ENCODE data around the gene KCNIP4. TPM values are rescaled to one million over a fixed set of nuclear protein-coding genes. Genes with fewer than 3 reads are reported as not detected.

The KCNIP4 gene
- total and polyA plus RNA-seq, 2 of the 4 experiments (the other 2 are of a cell fraction), result not detected

- Histone ChIP-seq H3K27me3 (ENCODE audit: control insufficient read depth, insufficient read depth, low read length) (no peaks in the 10 kb centered on the region), H3K23ac (ENCODE audit: low read depth, low read length) (no peak overlapping the region), H3K18ac (ENCODE audit: low read depth, low read length) (no peak overlapping the region), H4K91ac (ENCODE audit: insufficient read depth, low read depth, low read length) (no peak overlapping the region), H3K9me3 (ENCODE audit: control insufficient read depth, insufficient read depth, low read length) (no peaks in the 10 kb centered on the region), H2BK15ac (ENCODE audit: low read depth, low read length) (no peak overlapping the region), H3K36me3 (ENCODE audit: control insufficient read depth, insufficient read depth, low read length) (no peaks in the 10 kb centered on the region), H3K9me1 (ENCODE audit: insufficient read depth, low read length) (no peaks in the 10 kb centered on the region), H2BK120ac (ENCODE audit: low read depth, low read length) (no peak overlapping the region), H3K9ac (ENCODE audit: low read depth, low read length) (no peak overlapping the region), H3K79me1 (ENCODE audit: low read depth in 1 of 2, low read length in 2 of 2) (no peaks in the 10 kb centered on the region), H2BK20ac (ENCODE audit: low read depth, low read length) (no peak overlapping the region), H3K4ac (ENCODE audit: low read depth, low read length) (no peak overlapping the region), H3K56ac (ENCODE audit: extremely low read depth, insufficient read depth, low read length) (no peak overlapping the region), H4K5ac (ENCODE audit: low read depth, low read length) (no peak overlapping the region), H3K27ac (ENCODE audit: insufficient read depth, low read length) (no peak overlapping the region), H3K4me2 (ENCODE audit: low read depth, low read length) (no peak overlapping the region), H2AK9ac (replicated peaks; ENCODE audit: low read depth, low read length, poor library complexity) (no peak overlapping the region), H3K4me1 (ENCODE audit: control insufficient read depth, insufficient read depth, low read length) (no peaks in the 10 kb centered on the region), H2AK5ac (ENCODE audit: low read depth, low read length) (no peak overlapping the region), H2AFZ (replicated peaks; ENCODE audit: low read length, poor library complexity) (no peak overlapping the region), H3K14ac (replicated peaks; ENCODE audit: low read depth, low read length) (no peak overlapping the region), H4K20me1 (ENCODE audit: insufficient read depth, low read length) (no peaks in the 10 kb centered on the region), H3K4me3 (ENCODE audit: insufficient read depth, low read depth, low read length) (no peak overlapping the region), H2BK5ac (ENCODE audit: low read depth, low read length, poor library complexity, severe bottlenecking) (no peak overlapping the region), H4K8ac (ENCODE audit: low read depth in 2 of 2, low read length in 2 of 2) (no peak overlapping the region)
- dilution Hi-C loops (cut with HindIII; ENCODE audit: low sequenced_read_pairs, unreplicated experiment) (no loop called here), intact Hi-C loops (cut with micrococcal nuclease) (no loop called here), in situ Hi-C loops (cut with MboI; ENCODE audit: low sequenced_read_pairs) (no loop called here)
- POLR2A ChIA-PET (ENCODE audit: unreplicated experiment), result no interaction called here
- no TSS peak for BruUV-seq (replicated peaks)
- ATAC-seq (ENCODE audit: low read depth), result no peak
- TF ChIP-seq RAD21 (IDR thresholded peaks at IDR 0.05; ENCODE audit: low read length) (no peak), CEBPB (IDR thresholded peaks at IDR 0.05; ENCODE audit: low read depth, low read length) (no peak), MAFK (IDR thresholded peaks at IDR 0.05; ENCODE audit: low read depth, low read length) (no peak), USF2 (IDR thresholded peaks at IDR 0.05; ENCODE audit: low read depth, low read length) (no peak), POLR2A (IDR thresholded peaks at IDR 0.05; ENCODE audit: low read depth, low read length) (no peak), CTCF (conservative IDR thresholded peaks at IDR 0.05; ENCODE audit: low read depth, low read length) (no peak), RFX5 (IDR thresholded peaks at IDR 0.05; ENCODE audit: low read depth, low read length) (no peak), ELK1 (IDR thresholded peaks at IDR 0.05; ENCODE audit: borderline replicate concordance, low read depth, low read length) (no peak), MXI1 (IDR thresholded peaks at IDR 0.05; ENCODE audit: borderline replicate concordance, low read depth, low read length) (no peak), BHLHE40 (IDR thresholded peaks at IDR 0.05; ENCODE audit: low read depth, low read length) (no peak), CHD1 (IDR thresholded peaks at IDR 0.05; ENCODE audit: low read depth, low read length) (no peak), FOS (IDR thresholded peaks at IDR 0.05; ENCODE audit: low read depth, low read length) (no peak), SMC3 (IDR thresholded peaks at IDR 0.05; ENCODE audit: low read depth, low read length) (no peak), RCOR1 (IDR thresholded peaks at IDR 0.05; ENCODE audit: insufficient replicate concordance, low read length) (no peak), MAZ (IDR thresholded peaks at IDR 0.05; ENCODE audit: borderline replicate concordance, low read depth, low read length) (no peak), NFE2L2 (IDR thresholded peaks at IDR 0.05; ENCODE audit: low read depth, low read length) (no peak)
- CTCF ChIA-PET, result no interaction called here
- WGBS, 2 experiments (ENCODE audit: extremely low coverage in 2 of 2, insufficient read length in 1 of 2), result 20% methylated on average over 1 of the region's 3 CpGs; no CpG with 5 or more reads in 1 of the 2 experiments
- no peak for DNase-seq
These were observed 1123.1 kb downstream of the KCNIP4 start for GRCh38 chr4:20825505-20825904.
